Activated T-cell treated with anti-CD3 and anti-CD28 coated beads for 24 hours (primary cell): ENCODE data around the gene BFSP2.

Experiments
- DNase-seq: peaks from one replicate; pipeline ENCODE4 v3.0.0-alpha.2; 2020; ENCODE audit warnings: low read depth

BFSP2 gene

GRCh38 chr3:133400006-133400515 lies at the start of gene BFSP2:
BFSP2 (plus strand) TSS chr3:133400056; CDS start chr3:133400084, 28 bp downstream.
- DNase-seq = no peak

GRCh38 chr3:133354721-133355120 lies 45.1 kb upstream of the BFSP2 start:
- DNase-seq = no peak

- no peak for DNase-seq
Measured at GRCh38 chr3:133360476-133360875, 39.4 kb upstream of the BFSP2 start.

- DNase-seq = no peak
Measured at GRCh38 chr3:133361011-133361410, 38.8 kb upstream of the BFSP2 start.

GRCh38 chr3:133361435-133361834 lies 38.4 kb upstream of the BFSP2 start:
- no peak for DNase-seq

- no peak for DNase-seq
Measured at GRCh38 chr3:133362539-133362938, 37.3 kb upstream of the BFSP2 start.

- no peak for DNase-seq
Measured at GRCh38 chr3:133364704-133365103, 35.2 kb upstream of the BFSP2 start.

GRCh38 chr3:133366921-133367320 lies 32.9 kb upstream of the BFSP2 start:
- no peak for DNase-seq

- no peak for DNase-seq
Measured at GRCh38 chr3:133367403-133367802, 32.5 kb upstream of the BFSP2 start.

GRCh38 chr3:133367956-133368355 lies 31.9 kb upstream of the BFSP2 start:
- no peak for DNase-seq

GRCh38 chr3:133368371-133369067 lies 31.3 kb upstream of the BFSP2 start:
- DNase-seq = no peak

GRCh38 chr3:133369068-133369440 lies 30.8 kb upstream of the BFSP2 start:
- no peak for DNase-seq

GRCh38 chr3:133371181-133371580 lies 28.7 kb upstream of the BFSP2 start:
- no peak for DNase-seq

GRCh38 chr3:133371676-133372075 lies 28.2 kb upstream of the BFSP2 start:
- DNase-seq = no peak

GRCh38 chr3:133374708-133375402 lies 25.0 kb upstream of the BFSP2 start:
- no peak for DNase-seq

GRCh38 chr3:133375403-133375745 lies 24.5 kb upstream of the BFSP2 start:
- DNase-seq = no peak

GRCh38 chr3:133376810-133377209 lies 23.0 kb upstream of the BFSP2 start:
- DNase-seq = no peak

GRCh38 chr3:133377396-133377795 lies 22.5 kb upstream of the BFSP2 start:
- DNase-seq = no peak

GRCh38 chr3:133379926-133380325 lies 19.9 kb upstream of the BFSP2 start:
- no peak for DNase-seq

- no peak for DNase-seq
Measured at GRCh38 chr3:133380481-133381225, 19.2 kb upstream of the BFSP2 start.

GRCh38 chr3:133381346-133382109 lies 18.3 kb upstream of the BFSP2 start:
- DNase-seq = no peak

- DNase-seq = no peak
Measured at GRCh38 chr3:133383175-133383574, 16.7 kb upstream of the BFSP2 start.
